WERI-Rb-1 (cell line): ENCODE measurements around the gene TDRD7.

Experiments
- DNase-seq: peaks from one replicate; pipeline ENCODE4 v3.0.0-alpha.2; 2020
- H3K27ac ChIP-seq: fragments of 250-450 bp; sonication (Bioruptor Pico); 2 replicates; pipeline ENCODE4 v1.5.1; 2020; ENCODE audit warnings: mild to moderate bottlenecking, moderate library complexity
- H3K27me3 ChIP-seq: fragments of 250-450 bp; sonication (Bioruptor Pico); 2 replicates; pipeline ENCODE4 v1.5.1; 2021; ENCODE audit warnings: mild to moderate bottlenecking, low read depth, moderate library complexity; ENCODE audit not compliant: insufficient read depth, severe bottlenecking
- H3K36me3 ChIP-seq: fragments of 250-450 bp; sonication (Bioruptor Pico); 2 replicates; pipeline ENCODE4 v1.5.1; 2020; ENCODE audit warnings: mild to moderate bottlenecking, moderate library complexity
- H3K4me3 ChIP-seq: 2 replicates; pipeline ENCODE4 v1.5.1; 2011; ENCODE audit warnings: low read depth, mild to moderate bottlenecking, control low read depth, low read length
- H3K9me3 ChIP-seq: fragments of 250-450 bp; sonication (Bioruptor Pico); 2 replicates; pipeline ENCODE4 v1.5.1; 2021; ENCODE audit warnings: mild to moderate bottlenecking, moderate library complexity; ENCODE audit not compliant: severe bottlenecking
- TF ChIP-seq, protein P1 (sequence below): IDR thresholded peaks from 2 replicates; pipeline ENCODE4 v1.5.1; 2011; ENCODE audit warnings: low read depth, mild to moderate bottlenecking, control low read depth, inconsistent platforms, low read length

TDRD7 gene

DNA sequence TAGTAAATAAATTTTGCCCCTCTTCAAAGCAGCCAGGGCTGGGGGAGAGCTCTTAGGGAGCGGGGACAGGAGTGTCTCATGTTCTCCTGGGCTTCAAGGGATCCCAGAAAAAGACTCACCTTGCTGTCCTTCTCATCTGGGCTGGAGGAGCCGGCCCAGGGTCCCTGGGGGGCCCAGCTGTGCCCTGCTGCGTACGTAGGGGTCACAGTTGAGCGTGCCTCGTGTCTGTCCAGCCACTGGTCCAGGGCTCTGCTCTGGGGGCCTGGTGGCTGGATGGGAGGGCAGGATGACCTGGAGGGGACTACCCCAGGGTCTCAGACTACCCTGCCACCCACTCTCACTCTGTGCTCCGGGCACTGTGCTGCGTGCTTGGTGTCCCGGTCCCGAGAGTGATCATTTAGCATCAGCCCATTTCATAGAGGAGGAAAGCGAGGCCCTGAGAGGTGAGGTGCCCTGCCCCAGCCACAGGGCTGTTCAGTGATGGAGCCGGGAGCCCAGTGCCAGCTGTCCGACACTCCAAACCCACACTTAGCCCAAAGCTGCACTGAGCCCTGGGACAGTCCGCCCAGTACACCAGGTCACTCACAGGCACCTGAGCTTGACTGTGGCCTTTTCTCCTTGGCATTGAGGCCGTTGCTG lies 26.2 kb upstream of the TDRD7 start:
- no peak overlapping the region for H3K27ac ChIP-seq
- TF ChIP-seq, protein P1, sequence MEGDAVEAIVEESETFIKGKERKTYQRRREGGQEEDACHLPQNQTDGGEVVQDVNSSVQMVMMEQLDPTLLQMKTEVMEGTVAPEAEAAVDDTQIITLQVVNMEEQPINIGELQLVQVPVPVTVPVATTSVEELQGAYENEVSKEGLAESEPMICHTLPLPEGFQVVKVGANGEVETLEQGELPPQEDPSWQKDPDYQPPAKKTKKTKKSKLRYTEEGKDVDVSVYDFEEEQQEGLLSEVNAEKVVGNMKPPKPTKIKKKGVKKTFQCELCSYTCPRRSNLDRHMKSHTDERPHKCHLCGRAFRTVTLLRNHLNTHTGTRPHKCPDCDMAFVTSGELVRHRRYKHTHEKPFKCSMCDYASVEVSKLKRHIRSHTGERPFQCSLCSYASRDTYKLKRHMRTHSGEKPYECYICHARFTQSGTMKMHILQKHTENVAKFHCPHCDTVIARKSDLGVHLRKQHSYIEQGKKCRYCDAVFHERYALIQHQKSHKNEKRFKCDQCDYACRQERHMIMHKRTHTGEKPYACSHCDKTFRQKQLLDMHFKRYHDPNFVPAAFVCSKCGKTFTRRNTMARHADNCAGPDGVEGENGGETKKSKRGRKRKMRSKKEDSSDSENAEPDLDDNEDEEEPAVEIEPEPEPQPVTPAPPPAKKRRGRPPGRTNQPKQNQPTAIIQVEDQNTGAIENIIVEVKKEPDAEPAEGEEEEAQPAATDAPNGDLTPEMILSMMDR: no peak
- H3K27me3 ChIP-seq: no peaks in the 10 kb centered on the region
- DNase-seq: no peak
- no peaks in the 10 kb centered on the region for H3K9me3 ChIP-seq
- no peaks in the 10 kb centered on the region for H3K36me3 ChIP-seq
- H3K4me3 ChIP-seq: no peak overlapping the region

DNA sequence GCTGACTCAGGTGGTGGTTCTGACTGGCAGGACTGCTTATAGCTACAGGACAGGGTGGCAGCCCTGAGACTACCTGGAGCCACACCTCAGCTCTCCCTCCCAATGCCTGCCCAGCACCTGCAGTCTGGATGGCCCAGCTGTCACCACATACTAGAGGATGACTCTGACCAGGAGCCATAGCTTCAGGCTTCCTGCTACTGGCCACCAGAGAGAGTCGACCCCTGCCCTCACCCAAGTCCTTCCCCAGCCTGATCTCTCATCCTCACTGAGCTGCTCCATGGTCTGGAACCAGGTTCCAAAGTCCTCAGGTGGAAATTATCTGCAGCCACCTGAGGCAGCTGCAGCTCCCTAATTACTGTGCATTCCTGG lies 25.6 kb upstream of the TDRD7 start:
- no peak overlapping the region for H3K4me3 ChIP-seq
- no peak overlapping the region for H3K27ac ChIP-seq
- no peaks in the 10 kb centered on the region for H3K36me3 ChIP-seq
- H3K27me3 ChIP-seq: no peaks in the 10 kb centered on the region
- TF ChIP-seq, protein P1: no peak
- no peak for DNase-seq
- no peaks in the 10 kb centered on the region for H3K9me3 ChIP-seq

DNA sequence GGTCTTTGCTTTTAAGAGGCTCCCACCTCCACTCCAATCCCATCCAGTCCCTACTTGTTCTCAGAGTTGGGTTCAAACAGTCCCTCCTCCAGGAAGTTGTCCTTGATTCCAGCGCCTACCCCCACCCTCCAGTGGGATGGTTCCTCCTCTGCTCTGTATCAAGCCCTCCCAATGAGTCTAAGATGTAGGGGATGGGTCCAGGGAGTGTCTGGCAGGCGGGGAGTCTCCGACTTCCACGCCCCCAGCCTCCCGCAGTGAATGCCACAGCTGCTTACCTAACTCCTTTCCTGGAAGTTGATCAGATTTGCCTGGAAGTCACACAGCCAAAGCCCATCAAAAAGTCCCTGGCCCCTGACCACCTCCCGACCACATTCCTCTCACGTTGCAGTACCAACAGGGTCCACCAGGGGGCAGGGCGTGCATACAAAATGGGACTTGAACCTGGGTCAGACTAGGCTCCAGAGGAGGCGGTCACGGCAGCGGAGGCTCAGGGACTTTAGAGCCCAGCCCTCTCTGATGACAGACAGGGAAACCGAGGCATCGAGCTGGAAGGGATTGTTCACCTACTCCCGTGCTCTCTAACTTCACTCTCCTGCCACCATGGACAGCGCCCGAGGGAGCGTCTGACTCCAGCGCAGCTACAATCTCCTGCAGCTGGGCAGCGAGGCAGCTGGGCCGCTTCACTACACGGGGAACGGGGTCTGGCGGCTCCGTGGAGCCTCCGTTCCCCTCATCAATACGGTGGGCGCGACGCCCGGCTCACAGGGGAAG lies 25.0 kb upstream of the TDRD7 start:
- TF ChIP-seq, protein P1: peak; percentile 96
- Histone ChIP-seq H3K36me3 (no peaks in the 10 kb centered on the region), H3K27me3 (no peaks in the 10 kb centered on the region), H3K27ac (no peak overlapping the region), H3K9me3 (no peaks in the 10 kb centered on the region), H3K4me3 (peak overlapping the region; percentile 54)
- DNase-seq: peak; percentile 91

DNA sequence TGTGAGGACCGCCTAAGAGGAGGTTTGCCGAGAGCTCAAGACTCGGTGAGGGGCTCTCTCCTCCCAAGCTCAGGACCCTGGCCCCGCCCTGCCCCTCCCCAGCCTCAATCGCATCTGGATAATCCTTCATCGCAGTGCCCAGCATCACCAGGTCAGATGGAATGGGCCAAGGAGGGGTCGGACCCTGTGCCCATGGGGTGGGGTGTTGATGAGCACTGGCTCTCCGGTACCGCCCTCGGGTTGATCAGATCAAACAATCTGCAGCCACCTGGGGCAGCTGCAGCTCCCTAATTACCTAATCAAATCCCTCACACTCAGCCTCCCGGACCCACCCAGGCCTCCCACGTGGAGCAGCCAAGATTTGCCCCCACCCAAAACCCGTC lies 24.4 kb upstream of the TDRD7 start:
- H3K27me3 ChIP-seq: no peaks in the 10 kb centered on the region
- no peaks in the 10 kb centered on the region for H3K36me3 ChIP-seq
- no peaks in the 10 kb centered on the region for H3K9me3 ChIP-seq
- peak overlapping the region; percentile 54 for H3K4me3 ChIP-seq
- no peak for DNase-seq
- no peak overlapping the region for H3K27ac ChIP-seq
- TF ChIP-seq, protein P1: no peak

DNA sequence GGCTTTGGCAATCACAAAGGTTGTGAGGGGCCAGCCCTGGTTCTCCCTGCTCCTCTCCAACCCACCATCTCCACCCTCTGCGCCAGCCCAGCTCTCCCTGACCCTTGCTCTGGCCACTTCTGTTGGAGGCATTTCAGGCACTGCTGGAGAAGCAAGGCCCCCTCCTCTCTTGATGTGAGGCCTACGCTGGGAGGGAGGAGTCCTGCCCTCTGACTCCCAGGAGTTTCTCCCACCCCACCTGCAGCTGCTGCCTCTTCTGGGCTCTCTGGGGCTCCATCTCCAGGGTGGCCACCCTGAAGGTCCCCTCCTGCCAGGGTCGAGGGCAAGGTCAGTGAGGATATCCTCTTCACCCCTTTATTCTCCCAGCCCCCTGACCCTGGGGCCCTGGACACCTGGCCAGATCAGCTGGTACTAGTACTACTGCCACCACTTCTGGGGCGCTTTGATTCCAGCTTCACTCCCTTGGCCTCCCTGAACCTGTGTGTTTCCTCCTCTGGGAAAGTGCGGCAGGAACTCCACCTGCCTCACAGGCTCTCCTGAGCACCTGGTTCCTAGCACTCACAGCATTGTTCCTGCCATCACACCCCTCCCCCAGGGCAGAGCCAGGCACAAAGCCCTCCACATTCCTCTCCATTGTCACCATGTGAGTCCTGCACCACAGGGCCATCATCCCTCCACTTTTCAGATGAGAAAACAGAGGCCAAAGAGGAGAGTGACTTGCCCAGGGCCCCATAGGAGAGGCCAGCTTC lies 23.8 kb upstream of the TDRD7 start:
- no peak for DNase-seq
- Histone ChIP-seq H3K27ac (0 out of 2 replicates have a peak overlapping the region, but pooled peaks have one; percentile 4), H3K9me3 (no peaks in the 10 kb centered on the region), H3K27me3 (no peaks in the 10 kb centered on the region), H3K4me3 (no peak overlapping the region), H3K36me3 (no peaks in the 10 kb centered on the region)
- TF ChIP-seq, protein P1: no peak
